IMR-90 (cell line): Measurements from ENCODE around the gene MPZL2. TPM values are rescaled to one million over a fixed set of nuclear protein-coding genes. Genes with fewer than 3 reads are reported as not detected.

ENCODE experiments used
- ATAC-seq: fragments of 200-7000 bp; cut with Tn5 transposase; 2 replicates; pipeline ENCODE4 v1.9.1; 2020; ENCODE audit warnings: low read depth, mild to moderate bottlenecking, moderate library complexity
- BruUV-seq: library from RNA; stranded (reverse); fragments of 400-500 nt; replicated peaks from 2 replicates; lab custom pipeline; 2021; lab: Mats Ljungman, UMichigan
- CTCF ChIA-PET: fragments of 300-600 bp; formaldehyde crosslinking; extraction: SDS; loops from one replicate; lab custom pipeline; 2021; ENCODE audit warnings: antibody characterized with exemption; lab: Yijun Ruan, JAX
- POLR2A ChIA-PET: fragments of 300-600 bp; sonication (Branson Sonifier 250); formaldehyde crosslinking; loops from one replicate; lab custom pipeline; 2022; ENCODE audit warnings: antibody characterized with exemption; ENCODE audit not compliant: unreplicated experiment; lab: Charles Lee
- DNase-seq: peaks from one replicate; pipeline ENCODE4 v3.0.0; 2013
- H2AFZ ChIP-seq: replicated peaks from 2 replicates; pipeline ENCODE3; 2013; ENCODE audit warnings: low read length, mild to moderate bottlenecking; ENCODE audit not compliant: poor library complexity
- H2AK5ac ChIP-seq: 2 replicates; pipeline ENCODE4 v1.6.1; 2013; ENCODE audit warnings: low read depth, low read length, inconsistent platforms
- H2AK9ac ChIP-seq: replicated peaks from 2 replicates; pipeline ENCODE3; 2013; ENCODE audit warnings: mild to moderate bottlenecking, low read depth, low read length, moderate library complexity; ENCODE audit not compliant: poor library complexity
- H2BK120ac ChIP-seq: 2 replicates; pipeline ENCODE4 v1.6.1; 2013; ENCODE audit warnings: low read depth, low read length, inconsistent platforms
- H2BK15ac ChIP-seq: 3 replicates; pipeline ENCODE4 v1.6.1; 2013; ENCODE audit warnings: low read depth, low read length, inconsistent platforms
- H2BK20ac ChIP-seq: 2 replicates; pipeline ENCODE4 v1.6.1; 2013; ENCODE audit warnings: low read depth, mild to moderate bottlenecking, inconsistent platforms, low read length, moderate library complexity
- H2BK5ac ChIP-seq: 2 replicates; pipeline ENCODE4 v1.6.1; 2013; ENCODE audit warnings: mild to moderate bottlenecking, low read depth, low read length, inconsistent platforms; ENCODE audit not compliant: poor library complexity, severe bottlenecking
- H3K14ac ChIP-seq: replicated peaks from 2 replicates; pipeline ENCODE4 v1.6.1; 2013; ENCODE audit warnings: low read depth, low read length, inconsistent platforms
- H3K18ac ChIP-seq: 2 replicates; pipeline ENCODE4 v1.6.1; 2013; ENCODE audit warnings: low read depth, low read length, control low read depth
- H3K23ac ChIP-seq: 2 replicates; pipeline ENCODE4 v1.6.1; 2013; ENCODE audit warnings: low read depth, low read length, inconsistent platforms
- H3K27ac ChIP-seq: 2 replicates; pipeline ENCODE4 v1.5.1; 2013; ENCODE audit warnings: mild to moderate bottlenecking, control low read depth, low read length; ENCODE audit not compliant: insufficient read depth
- H3K27me3 ChIP-seq: 2 replicates; pipeline ENCODE4 v1.6.1; 2013; ENCODE audit warnings: low read length; ENCODE audit not compliant: control insufficient read depth, insufficient read depth
- H3K36me3 ChIP-seq: 2 replicates; pipeline ENCODE4 v1.6.1; 2013; ENCODE audit warnings: low read length, mixed read lengths; ENCODE audit not compliant: control insufficient read depth, insufficient read depth
- H3K4ac ChIP-seq: 2 replicates; pipeline ENCODE4 v1.6.1; 2013; ENCODE audit warnings: low read depth, low read length, inconsistent platforms
- H3K4me1 ChIP-seq: 2 replicates; pipeline ENCODE4 v1.6.1; 2013; ENCODE audit warnings: low read length, mixed read lengths; ENCODE audit not compliant: control insufficient read depth, insufficient read depth
- H3K4me2 ChIP-seq: 2 replicates; pipeline ENCODE4 v1.6.1; 2013; ENCODE audit warnings: low read depth, mild to moderate bottlenecking, control low read depth, low read length, moderate library complexity
- H3K4me3 ChIP-seq: 2 replicates; pipeline ENCODE4 v1.5.1; 2013; ENCODE audit warnings: low read depth, mild to moderate bottlenecking, control low read depth, low read length, moderate library complexity; ENCODE audit not compliant: insufficient read depth
- H3K56ac ChIP-seq: 2 replicates; pipeline ENCODE4 v1.6.1; 2013; ENCODE audit warnings: low read length, inconsistent platforms; ENCODE audit not compliant: insufficient read depth; ENCODE audit errors: extremely low read depth
- H3K79me1 ChIP-seq, 2 experiments: 2 replicates each; pipeline ENCODE4 v1.6.1; 2013; ENCODE audit warnings: low read length in 2 of 2, inconsistent platforms in 1 of 2, low read depth in 1 of 2
- H3K9ac ChIP-seq: 2 replicates; pipeline ENCODE4 v1.6.1; 2013; ENCODE audit warnings: low read depth, low read length, control low read depth
- H3K9me1 ChIP-seq: 2 replicates; pipeline ENCODE4 v1.6.1; 2013; ENCODE audit warnings: low read length, inconsistent platforms; ENCODE audit not compliant: insufficient read depth
- H3K9me3 ChIP-seq: 2 replicates; pipeline ENCODE4 v1.6.1; 2013; ENCODE audit warnings: low read length; ENCODE audit not compliant: control insufficient read depth, insufficient read depth
- H4K20me1 ChIP-seq: 2 replicates; pipeline ENCODE4 v1.6.1; 2013; ENCODE audit warnings: low read length, inconsistent platforms; ENCODE audit not compliant: insufficient read depth
- H4K5ac ChIP-seq: 2 replicates; pipeline ENCODE4 v1.6.1; 2013; ENCODE audit warnings: mild to moderate bottlenecking, low read depth, low read length, control low read depth
- H4K8ac ChIP-seq, 2 experiments: 2 replicates each; pipeline ENCODE4 v1.6.1; 2013; ENCODE audit warnings: low read depth in 2 of 2, low read length in 2 of 2, control low read depth in 1 of 2, inconsistent platforms in 1 of 2
- H4K91ac ChIP-seq: 2 replicates; pipeline ENCODE4 v1.6.1; 2013; ENCODE audit warnings: low read depth, low read length, inconsistent platforms; ENCODE audit not compliant: insufficient read depth
- BHLHE40 ChIP-seq: fragments of 150-350 bp; IDR thresholded peaks from 2 replicates; pipeline ENCODE4 v1.6.1; 2016; ENCODE audit warnings: mild to moderate bottlenecking, low read depth, low read length
- CEBPB ChIP-seq: IDR thresholded peaks from 2 replicates; pipeline ENCODE4 v1.6.1; 2012; ENCODE audit warnings: low read depth, low read length, improper control_type of control experiment
- MXI1 ChIP-seq: IDR thresholded peaks from 2 replicates; pipeline ENCODE4 v1.6.1; 2012; ENCODE audit warnings: low read depth, mild to moderate bottlenecking, low read length, moderate library complexity, borderline replicate concordance
- WGBS, 2 experiments: methylation state at CpG; one replicate each; pipeline versions ENCODE4 v1.1.5 to v1.1.7; 2013; ENCODE audit warnings: missing lambda C conversion rate in 2 of 2; ENCODE audit not compliant: insufficient read length in 1 of 2; ENCODE audit errors: extremely low coverage in 2 of 2; 5-methylcytosine and 5-hydroxymethylcytosine counted together
- dilution Hi-C: fragments of 300-500 bp; cut with HindIII; formaldehyde crosslinking; loops from one replicate; pipeline ENCODE4 v1.14.3; 2018; ENCODE audit warnings: low sequenced_read_pairs; ENCODE audit not compliant: unreplicated experiment
- in situ Hi-C: fragments of 300-500 bp; cut with MboI; formaldehyde crosslinking; loops from 3 replicates; pipeline ENCODE4 v1.14.3; 2019; ENCODE audit warnings: low sequenced_read_pairs, inconsistent platforms, mixed read lengths
- intact Hi-C: fragments of 100-400 bp; cut with micrococcal nuclease; formaldehyde crosslinking; loops from 2 replicates; pipeline ENCODE4 v1.10.0; 2022
- polyA plus RNA-seq, 3 experiments: library from polyadenylated mRNA; depleted of rRNA; stranded (reverse); fragments of >200 nt; gene quantifications; 2 replicates each; pipeline ENCODE4 v1.2.3, GENCODE V29; 2012; ENCODE audit warnings: low replicate concordance in 1 of 3
- total RNA-seq: library from RNA; depleted of rRNA; stranded (reverse); fragments of >200 nt; gene quantifications from 2 replicates; pipeline ENCODE4 v1.2.3, GENCODE V29; 2012

MPZL2 gene
- total and polyA plus RNA-seq, 2 of the 4 experiments (the other 2 are of a cell fraction): not detected

GRCh38 chr11:118311518-118311917 is 47.4 kb upstream of the MPZL2 start:
- Histone ChIP-seq H3K23ac (no peak overlapping the region), H3K79me1 (no peaks in the 10 kb centered on the region), H3K14ac (no peak overlapping the region), H2BK20ac (no peak overlapping the region), H2BK5ac (no peak overlapping the region), H3K4ac (no peak overlapping the region), H3K9me1 (no peaks in the 10 kb centered on the region), H4K91ac (no peak overlapping the region), H4K8ac (no peak overlapping the region), H3K18ac (no peak overlapping the region), H3K4me1 (no peaks in the 10 kb centered on the region), H3K27me3 (peaks cover 16% of the 10 kb centered on the region; the same call in 1 of the 2 replicates), H3K9ac (no peak overlapping the region), H3K4me3 (no peak overlapping the region), H2AK9ac (no peak overlapping the region), H3K36me3 (no peaks in the 10 kb centered on the region), H2AFZ (no peak overlapping the region), H3K56ac (no peak overlapping the region), H3K9me3 (no peaks in the 10 kb centered on the region), H3K27ac (no peak overlapping the region), H2BK120ac (no peak overlapping the region), H4K20me1 (no peaks in the 10 kb centered on the region), H3K4me2 (no peak overlapping the region), H2AK5ac (no peak overlapping the region), H2BK15ac (no peak overlapping the region), H4K5ac (no peak overlapping the region)
- DNase-seq (no peak), ATAC-seq (no peak)
- in situ Hi-C loops: no loop called here
- ChIA-PET CTCF (no interaction called here), POLR2A (no interaction called here)
- WGBS, 2 experiments: no CpG with 5 or more reads among the region's 4 CpGs
- dilution Hi-C loops: no loop called here
- TF ChIP-seq MXI1: no peak
- no peak for TF ChIP-seq BHLHE40
- TF ChIP-seq CEBPB: no peak
- BruUV-seq: no TSS peak
- intact Hi-C loops: no loop called here
